ENCODE measurements around the gene AKR1A1. TPM values are rescaled to one million over a fixed set of nuclear protein-coding genes. Genes with fewer than 3 reads are reported as not detected.
A peak's percentile ranks its signal among the peaks of the same experiment; 100 is the strongest.
"Not testable (repeated sequence)": the region's sequence is repeated elsewhere in the genome, so short reads cannot be mapped to it uniquely, and the experiment has no call there.

Gene AKR1A1
- total and polyA plus RNA-seq, 12 donors, result 38.0 to 91.8 (median 46.6) TPM

GRCh38 chr1:45516036-45516435 is 34.6 kb upstream of the AKR1A1 start:
- DNase-seq (no peak), ATAC-seq (no peak)
- Histone ChIP-seq H3K27me3 (no peaks in the 10 kb centered on the region), H3K36me3 (peaks cover 0 to 80% (median 50%) of the 10 kb centered on the region in 9 donors), H3K9me3 (no peaks in the 10 kb centered on the region), H3K4me3 (no peak overlapping the region), H3K27ac (no peak overlapping the region), H3K4me1 (peaks cover 2 to 55% (median 28%) of the 10 kb centered on the region in 9 donors)
- intact Hi-C loops (cut with DNase I), result loop anchor here in 1 of 10 donors (5.0 kb wide), 1 partner anchor 51 kb away; no protein-coding TSS in a partner anchor
- 43% methylated on average over 3 of the region's 3 CpGs for WGBS, 2 donors
- no peak for TF ChIP-seq CTCF (IDR thresholded peaks at IDR 0.05)

GRCh38 chr1:45516465-45516864 is 34.2 kb upstream of the AKR1A1 start:
- intact Hi-C loops (cut with DNase I), result loop anchor here in 1 of 10 donors (5.0 kb wide), 1 partner anchor 51 kb away; no protein-coding TSS in a partner anchor

GRCh38 chr1:45518366-45518765 is 32.3 kb upstream of the AKR1A1 start:
- H3K4me3 ChIP-seq, ATAC-seq, DNase-seq, H3K9me3 ChIP-seq, H3K27me3 ChIP-seq: not testable (repeated sequence)
- Histone ChIP-seq H3K4me1 (peaks cover 2 to 55% (median 33%) of the 10 kb centered on the region in 9 donors), H3K36me3 (peaks cover 0 to 57% (median 33%) of the 10 kb centered on the region in 9 donors), H3K27ac (peak overlapping the region in 1 of 10 donors; percentile 25)
- WGBS, 2 donors, result 78 to 86% methylated on average over 4 of the region's 4 CpGs
- intact Hi-C loops (cut with DNase I), result loop anchor here in 1 of 10 donors (5.0 kb wide), 1 partner anchor 49 kb away; no protein-coding TSS in a partner anchor

More at GRCh38 chr1:45516465-45516864, 34.2 kb upstream of the AKR1A1 start:
- no peak for TF ChIP-seq CTCF (IDR thresholded peaks at IDR 0.05)
- DNase-seq, result no peak
- H3K9me3 ChIP-seq, result no peaks in the 10 kb centered on the region
- 95% methylated on average over 4 of the region's 4 CpGs for WGBS, 2 donors
- peaks cover 0 to 76% (median 49%) of the 10 kb centered on the region in 9 donors for H3K36me3 ChIP-seq
- H3K27me3 ChIP-seq, result no peaks in the 10 kb centered on the region
- ATAC-seq, result no peak
- peaks cover 2 to 55% (median 28%) of the 10 kb centered on the region in 9 donors for H3K4me1 ChIP-seq
- no peak overlapping the region for H3K4me3 ChIP-seq
- H3K27ac ChIP-seq, result no peak overlapping the region

GRCh38 chr1:45518910-45519309 is 31.7 kb upstream of the AKR1A1 start:
- Histone ChIP-seq H3K36me3 (peaks cover 0 to 51% (median 28%) of the 10 kb centered on the region in 9 donors), H3K27me3 (no peaks in the 10 kb centered on the region), H3K4me3 (peak overlapping the region in 2 of 10 donors; percentile 6 to 19), H3K27ac (peak overlapping the region in 2 of 10 donors; percentile 0 to 25), H3K9me3 (no peaks in the 10 kb centered on the region), H3K4me1 (peaks cover 2 to 55% (median 33%) of the 10 kb centered on the region in 9 donors)
- intact Hi-C loops (cut with DNase I), result loop anchor here in 1 of 10 donors (5.0 kb wide), 1 partner anchor 48 kb away; no protein-coding TSS in a partner anchor
- ATAC-seq (no peak), DNase-seq (no peak)
- 8 to 13% methylated on average over 1 of the region's 1 CpG for WGBS, 2 donors
- no peak for TF ChIP-seq CTCF (IDR thresholded peaks at IDR 0.05)

GRCh38 chr1:45519774-45520173 is 30.9 kb upstream of the AKR1A1 start:
- ATAC-seq, result not testable (repeated sequence)

More at GRCh38 chr1:45519774-45520173, 30.9 kb upstream of the AKR1A1 start:
- H3K9me3 ChIP-seq, H3K27me3 ChIP-seq, H3K27ac ChIP-seq, DNase-seq: not testable (repeated sequence)
- peaks cover 0 to 43% (median 19%) of the 10 kb centered on the region in 9 donors for H3K36me3 ChIP-seq
- WGBS, 2 donors, result 84 to 93% methylated on average over 16 of the region's 16 CpGs
- intact Hi-C loops (cut with DNase I), result loop anchor here in 3 of 10 donors (2.0 to 5.0 kb wide), 3 partner anchors 31 to 168 kb away; partner anchors contain the start of genes AKR1A1 (in 1 of the 3), GPBP1L1 (in 1 of the 3) and TMEM69 (in 1 of the 3)
- H3K4me3 ChIP-seq, result peak overlapping the region in 2 of 10 donors; percentile 88 to 96
- peaks cover 2 to 55% (median 33%) of the 10 kb centered on the region in 9 donors for H3K4me1 ChIP-seq

All from heart right ventricle (tissue), 16 donors.